ENCODE results near the gene TWIST2. TPM values are rescaled to one million over a fixed set of nuclear protein-coding genes. Genes with fewer than 3 reads are reported as not detected.

TWIST2 gene
- total and polyA plus RNA-seq, 2 donors, result 20.5 to 25.1 TPM

- WGBS, result 69% methylated on average over 12 of the region's 12 CpGs
- H3K27ac ChIP-seq (ENCODE audit: low read depth), result no peak overlapping the region
- H3K4me3 ChIP-seq (ENCODE audit: low read depth, low read length), result no peak overlapping the region
- no peaks in the 10 kb centered on the region for H3K36me3 ChIP-seq (ENCODE audit: insufficient read depth)
- no peak for DNase-seq (ENCODE audit: extremely low spot score)
- no peaks in the 10 kb centered on the region for H3K4me1 ChIP-seq (ENCODE audit: insufficient read depth)
Observed at GRCh38 chr2:238954841-238955591, 107.1 kb downstream of the TWIST2 start.

- H3K4me3 ChIP-seq (ENCODE audit: low read depth, low read length), result no peak overlapping the region
- no peaks in the 10 kb centered on the region for H3K36me3 ChIP-seq (ENCODE audit: insufficient read depth)
- H3K27ac ChIP-seq (ENCODE audit: low read depth), result no peak overlapping the region
- H3K4me1 ChIP-seq (ENCODE audit: insufficient read depth), result no peaks in the 10 kb centered on the region
- WGBS, result 90% methylated on average over 10 of the region's 10 CpGs
- no peak for DNase-seq (ENCODE audit: extremely low spot score)
Observed at GRCh38 chr2:238955648-238956531, 108.0 kb downstream of the TWIST2 start.

- WGBS, result 81% methylated on average over 3 of the region's 3 CpGs
- Histone ChIP-seq H3K4me1 (ENCODE audit: insufficient read depth) (no peaks in the 10 kb centered on the region), H3K27ac (ENCODE audit: low read depth) (no peak overlapping the region), H3K4me3 (ENCODE audit: low read depth, low read length) (no peak overlapping the region), H3K36me3 (ENCODE audit: insufficient read depth) (no peaks in the 10 kb centered on the region)
- no peak for DNase-seq (ENCODE audit: extremely low spot score)
Observed at GRCh38 chr2:238956676-238957075, 108.8 kb downstream of the TWIST2 start.

Measured in urinary bladder (tissue), 4 donors.